HepG2 (cell line): ENCODE measurements around the gene LRFN2.

Experiments
- ARNT ChIP-seq: fragments of 450-650 bp; IDR thresholded peaks from 2 replicates; pipeline ENCODE4 v1.6.1; 2017
- JUNB ChIP-seq: sonication (generic); formaldehyde crosslinking; IDR thresholded peaks from 2 replicates; pipeline ENCODE4 v1.8.0; 2022; ENCODE audit warnings: missing genetic modification reagents, mild to moderate bottlenecking, borderline replicate concordance
- ZNF780A ChIP-seq: sonication (generic); formaldehyde crosslinking; IDR thresholded peaks from 2 replicates; pipeline ENCODE4 v1.8.0; 2022; ENCODE audit warnings: mild to moderate bottlenecking, missing genetic modification reagents, moderate library complexity
- TF ChIP-seq, protein P1 (sequence below): IDR thresholded peaks from 2 replicates; pipeline ENCODE4 v1.6.1; 2016; ENCODE audit warnings: low read depth, missing genetic modification reagents, missing compliant biosample characterization
- TF ChIP-seq, protein P2 (sequence below): sonication (generic); formaldehyde crosslinking; IDR thresholded peaks from 2 replicates; pipeline ENCODE4 v1.5.0; 2020; ENCODE audit warnings: mild to moderate bottlenecking, missing genetic modification reagents, moderate library complexity

- TF ChIP-seq ZNF780A (CRISPR knock-in tag) = no peak
- TF ChIP-seq, protein P1, sequence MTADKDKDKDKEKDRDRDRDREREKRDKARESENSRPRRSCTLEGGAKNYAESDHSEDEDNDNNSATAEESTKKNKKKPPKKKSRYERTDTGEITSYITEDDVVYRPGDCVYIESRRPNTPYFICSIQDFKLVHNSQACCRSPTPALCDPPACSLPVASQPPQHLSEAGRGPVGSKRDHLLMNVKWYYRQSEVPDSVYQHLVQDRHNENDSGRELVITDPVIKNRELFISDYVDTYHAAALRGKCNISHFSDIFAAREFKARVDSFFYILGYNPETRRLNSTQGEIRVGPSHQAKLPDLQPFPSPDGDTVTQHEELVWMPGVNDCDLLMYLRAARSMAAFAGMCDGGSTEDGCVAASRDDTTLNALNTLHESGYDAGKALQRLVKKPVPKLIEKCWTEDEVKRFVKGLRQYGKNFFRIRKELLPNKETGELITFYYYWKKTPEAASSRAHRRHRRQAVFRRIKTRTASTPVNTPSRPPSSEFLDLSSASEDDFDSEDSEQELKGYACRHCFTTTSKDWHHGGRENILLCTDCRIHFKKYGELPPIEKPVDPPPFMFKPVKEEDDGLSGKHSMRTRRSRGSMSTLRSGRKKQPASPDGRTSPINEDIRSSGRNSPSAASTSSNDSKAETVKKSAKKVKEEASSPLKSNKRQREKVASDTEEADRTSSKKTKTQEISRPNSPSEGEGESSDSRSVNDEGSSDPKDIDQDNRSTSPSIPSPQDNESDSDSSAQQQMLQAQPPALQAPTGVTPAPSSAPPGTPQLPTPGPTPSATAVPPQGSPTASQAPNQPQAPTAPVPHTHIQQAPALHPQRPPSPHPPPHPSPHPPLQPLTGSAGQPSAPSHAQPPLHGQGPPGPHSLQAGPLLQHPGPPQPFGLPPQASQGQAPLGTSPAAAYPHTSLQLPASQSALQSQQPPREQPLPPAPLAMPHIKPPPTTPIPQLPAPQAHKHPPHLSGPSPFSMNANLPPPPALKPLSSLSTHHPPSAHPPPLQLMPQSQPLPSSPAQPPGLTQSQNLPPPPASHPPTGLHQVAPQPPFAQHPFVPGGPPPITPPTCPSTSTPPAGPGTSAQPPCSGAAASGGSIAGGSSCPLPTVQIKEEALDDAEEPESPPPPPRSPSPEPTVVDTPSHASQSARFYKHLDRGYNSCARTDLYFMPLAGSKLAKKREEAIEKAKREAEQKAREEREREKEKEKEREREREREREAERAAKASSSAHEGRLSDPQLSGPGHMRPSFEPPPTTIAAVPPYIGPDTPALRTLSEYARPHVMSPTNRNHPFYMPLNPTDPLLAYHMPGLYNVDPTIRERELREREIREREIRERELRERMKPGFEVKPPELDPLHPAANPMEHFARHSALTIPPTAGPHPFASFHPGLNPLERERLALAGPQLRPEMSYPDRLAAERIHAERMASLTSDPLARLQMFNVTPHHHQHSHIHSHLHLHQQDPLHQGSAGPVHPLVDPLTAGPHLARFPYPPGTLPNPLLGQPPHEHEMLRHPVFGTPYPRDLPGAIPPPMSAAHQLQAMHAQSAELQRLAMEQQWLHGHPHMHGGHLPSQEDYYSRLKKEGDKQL (CRISPR knock-in tag) = no peak
- no peak for TF ChIP-seq ARNT
- TF ChIP-seq, protein P2, sequence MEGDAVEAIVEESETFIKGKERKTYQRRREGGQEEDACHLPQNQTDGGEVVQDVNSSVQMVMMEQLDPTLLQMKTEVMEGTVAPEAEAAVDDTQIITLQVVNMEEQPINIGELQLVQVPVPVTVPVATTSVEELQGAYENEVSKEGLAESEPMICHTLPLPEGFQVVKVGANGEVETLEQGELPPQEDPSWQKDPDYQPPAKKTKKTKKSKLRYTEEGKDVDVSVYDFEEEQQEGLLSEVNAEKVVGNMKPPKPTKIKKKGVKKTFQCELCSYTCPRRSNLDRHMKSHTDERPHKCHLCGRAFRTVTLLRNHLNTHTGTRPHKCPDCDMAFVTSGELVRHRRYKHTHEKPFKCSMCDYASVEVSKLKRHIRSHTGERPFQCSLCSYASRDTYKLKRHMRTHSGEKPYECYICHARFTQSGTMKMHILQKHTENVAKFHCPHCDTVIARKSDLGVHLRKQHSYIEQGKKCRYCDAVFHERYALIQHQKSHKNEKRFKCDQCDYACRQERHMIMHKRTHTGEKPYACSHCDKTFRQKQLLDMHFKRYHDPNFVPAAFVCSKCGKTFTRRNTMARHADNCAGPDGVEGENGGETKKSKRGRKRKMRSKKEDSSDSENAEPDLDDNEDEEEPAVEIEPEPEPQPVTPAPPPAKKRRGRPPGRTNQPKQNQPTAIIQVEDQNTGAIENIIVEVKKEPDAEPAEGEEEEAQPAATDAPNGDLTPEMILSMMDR = no peak
- no peak for TF ChIP-seq JUNB (CRISPR knock-in tag)
These were observed 32.1 kb downstream of the LRFN2 start for GRCh38 chr6:40555092-40555491.
